Renal pelvis (tissue), 4 donors: ENCODE results near the gene PHACTR1. TPM values are rescaled to one million over a fixed set of nuclear protein-coding genes. Genes with fewer than 3 reads are reported as not detected.
A peak's percentile ranks its signal among the peaks of the same experiment; 100 is the strongest.

Source experiments
- DNase-seq: peaks from one replicate; pipeline ENCODE4 v3.0.0-alpha.2; 2013
- polyA plus RNA-seq, 3 donors: library from polyadenylated mRNA; unstranded; fragments of 120-200 nt; gene quantifications; one replicate each; pipeline ENCODE4 v1.2.1, GENCODE V29; 2013; ENCODE audit not compliant: insufficient read length in 3 of 3

PHACTR1 gene
- polyA plus RNA-seq, 3 donors: 12.5 to 23.6 (median 17.9) TPM

GRCh38 chr6:12947151-12947871 is 230.7 kb downstream of the PHACTR1 start:
- peak; percentile 27 for DNase-seq

DNA sequence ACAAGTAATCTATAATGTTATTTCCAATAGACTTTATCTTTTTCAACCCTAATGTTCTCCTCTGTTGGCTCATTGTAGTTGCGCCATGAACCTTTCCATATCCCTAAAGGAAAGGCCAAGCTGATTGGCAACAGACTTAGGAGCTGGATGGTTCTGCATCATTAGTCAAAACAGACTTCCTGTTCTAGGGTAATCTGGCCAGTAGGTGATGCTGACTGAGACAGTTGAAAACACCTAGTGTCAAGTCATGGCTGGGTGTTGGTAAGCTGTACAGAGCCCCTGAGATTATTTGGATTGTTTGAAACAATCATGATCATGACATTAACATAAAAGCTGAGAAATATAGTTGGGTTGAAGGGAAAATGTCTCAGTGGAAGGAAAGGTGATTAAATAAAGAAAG is 231.4 kb downstream of the PHACTR1 start:
- no peak for DNase-seq

DNA sequence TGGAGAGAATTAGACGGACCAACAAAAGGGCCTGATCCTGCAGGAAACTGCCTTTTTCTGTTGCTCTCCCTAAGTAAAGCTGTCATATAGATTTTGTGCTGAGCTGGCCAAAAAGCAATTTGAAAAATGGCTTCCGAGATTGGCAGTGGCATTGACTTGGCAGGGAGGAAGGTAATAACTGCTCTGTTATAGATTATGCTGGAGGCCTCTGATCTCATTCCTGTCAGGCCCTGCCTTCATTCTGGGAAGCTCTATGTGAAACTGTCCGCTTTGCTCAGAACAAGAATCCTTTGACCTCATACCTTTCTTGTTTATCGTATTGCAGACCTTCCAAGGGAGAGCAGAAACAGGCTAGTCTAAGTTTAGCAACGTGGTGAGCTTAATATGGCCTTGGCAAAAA is 234.4 kb downstream of the PHACTR1 start:
- no peak for DNase-seq

DNA sequence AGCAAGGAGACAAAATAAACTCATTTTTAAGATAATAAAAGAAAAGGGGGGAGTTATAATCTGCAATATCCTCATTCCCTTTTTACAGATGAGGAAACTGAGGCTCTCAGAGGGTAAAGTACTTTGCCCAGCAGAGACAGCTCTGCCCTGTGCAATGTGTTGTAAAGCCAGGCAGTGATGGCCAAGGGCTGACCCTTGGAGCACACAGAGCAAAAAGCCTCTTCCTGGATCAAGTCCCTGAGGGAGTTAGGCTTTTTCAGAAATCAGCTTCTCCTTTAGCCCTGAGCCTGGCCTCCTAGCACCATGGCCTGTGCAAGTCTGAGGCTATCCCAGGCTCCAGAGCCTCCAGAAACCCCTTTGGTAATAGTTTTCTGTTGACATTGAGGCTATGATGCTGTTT is 234.8 kb downstream of the PHACTR1 start:
- DNase-seq: no peak

DNA sequence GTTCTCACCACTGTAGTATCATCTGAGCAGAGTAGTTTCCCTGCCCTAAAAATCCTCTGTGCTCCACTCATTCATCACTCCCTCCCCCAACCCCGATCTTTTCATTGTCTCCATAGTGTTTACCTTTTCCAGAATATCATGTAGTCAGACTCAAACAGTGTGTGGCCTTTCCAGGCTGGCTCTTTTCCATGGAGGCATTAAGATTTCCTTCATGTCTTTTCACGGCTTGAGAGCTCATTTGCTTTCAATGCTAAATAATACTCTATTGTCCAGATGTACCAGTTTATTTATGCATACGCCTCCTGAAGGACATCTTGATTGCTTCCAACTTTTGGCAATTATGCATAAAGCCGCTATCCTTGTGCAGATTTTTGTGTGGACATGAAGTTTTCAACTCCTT is 235.8 kb downstream of the PHACTR1 start:
- no peak for DNase-seq

- DNase-seq: no peak
Measured at GRCh38 chr6:12955956-12956355, 239.4 kb downstream of the PHACTR1 start.

GRCh38 chr6:12956991-12957320 is 240.4 kb downstream of the PHACTR1 start:
- no peak for DNase-seq

DNA sequence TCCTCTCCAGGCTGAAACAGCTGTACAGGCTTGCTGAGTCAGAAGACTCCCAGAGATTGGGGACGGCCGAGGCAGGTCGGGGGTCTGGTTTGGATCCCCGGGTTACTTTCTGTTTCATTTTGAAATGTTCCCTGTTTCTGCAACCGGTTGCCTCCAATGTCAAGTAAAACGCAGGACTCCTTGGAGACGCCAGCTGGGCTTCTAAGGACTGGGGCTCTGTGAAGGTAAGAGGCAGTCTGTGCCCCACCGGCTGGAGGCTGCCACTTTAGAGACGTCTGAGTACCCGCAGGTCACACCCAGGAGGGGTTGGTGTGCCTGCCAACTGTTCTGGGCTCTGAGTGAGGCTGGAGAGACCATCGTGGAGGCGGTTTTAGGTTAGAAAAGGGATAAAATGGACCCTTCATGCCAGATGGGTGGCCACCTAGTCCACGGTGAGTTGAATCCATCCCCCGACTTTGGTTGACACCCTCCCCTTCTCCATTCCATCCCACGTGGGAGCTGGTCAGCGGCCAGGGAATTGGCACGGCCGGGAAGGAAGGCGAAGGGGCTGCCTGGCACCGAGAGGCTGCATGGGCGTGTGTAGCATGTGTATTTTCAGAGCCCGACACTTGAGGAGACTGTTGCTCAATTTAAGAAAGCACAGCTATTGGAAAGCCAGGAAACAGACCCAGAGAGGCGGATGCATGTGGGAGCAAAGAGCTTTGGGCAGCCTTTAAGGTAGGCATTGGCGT is 240.9 kb downstream of the PHACTR1 start:
- DNase-seq: peak; percentile 42

DNA sequence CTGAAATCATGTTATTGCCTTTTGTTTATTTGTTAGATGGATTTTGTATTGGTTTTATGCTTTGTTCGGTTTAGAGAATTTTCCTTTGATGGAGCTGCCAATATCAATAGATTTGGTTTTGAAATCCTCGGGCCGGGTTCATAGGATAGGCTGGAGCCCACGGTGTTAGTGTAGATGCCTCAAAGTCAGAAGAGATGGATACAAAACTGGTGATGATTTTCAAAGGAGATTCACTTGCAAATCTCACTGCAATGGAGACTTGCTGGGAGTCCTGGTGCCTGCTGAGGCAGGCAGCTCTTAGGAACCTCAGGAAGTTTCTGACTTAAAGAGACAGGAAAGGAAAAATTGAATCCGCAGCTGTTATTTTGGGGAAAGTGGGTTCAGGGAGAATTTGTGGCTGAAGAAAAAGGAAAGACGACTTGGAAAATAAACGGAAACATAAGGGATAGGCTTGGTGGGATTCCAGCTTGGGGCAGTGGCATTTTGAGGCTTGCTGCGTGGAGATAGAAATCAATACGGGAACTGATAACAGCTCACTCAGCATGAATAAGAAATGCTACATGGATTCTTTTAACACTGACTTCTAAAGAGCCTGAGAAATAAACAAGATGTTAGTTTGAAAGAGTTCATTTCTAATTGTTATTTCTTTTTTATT is 241.6 kb downstream of the PHACTR1 start:
- no peak for DNase-seq

DNA sequence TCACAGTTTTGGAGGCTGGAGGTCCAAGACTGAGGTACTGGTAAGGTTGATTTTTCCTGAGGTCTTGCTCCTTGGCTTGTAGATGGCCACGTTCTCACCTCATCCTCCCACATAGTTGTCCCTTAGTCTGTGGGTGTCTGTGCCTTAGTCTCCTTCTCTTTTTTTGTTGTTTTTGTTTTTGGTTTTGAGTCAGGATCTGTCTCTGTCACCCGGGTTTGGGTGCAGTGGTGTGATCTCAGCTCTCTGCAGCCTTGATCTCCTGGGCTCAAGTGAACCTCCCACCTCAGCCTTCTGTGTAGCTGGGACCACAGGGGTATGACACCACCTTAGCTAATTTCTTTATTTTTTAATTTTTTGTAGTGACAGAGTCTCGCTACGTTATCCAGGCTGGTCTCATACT is 245.2 kb downstream of the PHACTR1 start:
- DNase-seq: no peak

GRCh38 chr6:12962529-12962928 is 246.0 kb downstream of the PHACTR1 start:
- no peak for DNase-seq

GRCh38 chr6:12962987-12963386 is 246.4 kb downstream of the PHACTR1 start:
- no peak for DNase-seq

GRCh38 chr6:12963567-12963966 is 247.0 kb downstream of the PHACTR1 start:
- no peak for DNase-seq

DNA sequence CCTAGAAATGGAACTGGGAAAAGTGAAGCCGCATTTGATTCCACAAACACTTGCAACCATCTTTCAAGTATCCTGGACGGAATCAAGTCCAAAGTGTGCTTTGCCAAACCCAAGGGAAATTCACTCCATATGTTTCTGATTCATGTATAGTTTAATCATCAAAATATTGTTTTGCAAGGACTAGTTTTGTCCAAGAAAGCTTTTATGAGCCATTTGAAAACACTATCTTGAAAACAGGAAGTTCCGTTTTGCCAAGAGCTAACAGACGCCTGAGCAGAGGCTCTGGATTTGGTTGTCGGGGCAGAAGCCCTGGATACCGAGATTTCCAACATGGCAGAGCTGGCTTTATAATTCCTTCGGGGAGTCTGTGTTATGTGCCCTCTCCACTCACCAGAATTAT is 251.1 kb downstream of the PHACTR1 start:
- DNase-seq: no peak

- DNase-seq: no peak
Measured at GRCh38 chr6:12968290-12968689, 251.7 kb downstream of the PHACTR1 start.

DNA sequence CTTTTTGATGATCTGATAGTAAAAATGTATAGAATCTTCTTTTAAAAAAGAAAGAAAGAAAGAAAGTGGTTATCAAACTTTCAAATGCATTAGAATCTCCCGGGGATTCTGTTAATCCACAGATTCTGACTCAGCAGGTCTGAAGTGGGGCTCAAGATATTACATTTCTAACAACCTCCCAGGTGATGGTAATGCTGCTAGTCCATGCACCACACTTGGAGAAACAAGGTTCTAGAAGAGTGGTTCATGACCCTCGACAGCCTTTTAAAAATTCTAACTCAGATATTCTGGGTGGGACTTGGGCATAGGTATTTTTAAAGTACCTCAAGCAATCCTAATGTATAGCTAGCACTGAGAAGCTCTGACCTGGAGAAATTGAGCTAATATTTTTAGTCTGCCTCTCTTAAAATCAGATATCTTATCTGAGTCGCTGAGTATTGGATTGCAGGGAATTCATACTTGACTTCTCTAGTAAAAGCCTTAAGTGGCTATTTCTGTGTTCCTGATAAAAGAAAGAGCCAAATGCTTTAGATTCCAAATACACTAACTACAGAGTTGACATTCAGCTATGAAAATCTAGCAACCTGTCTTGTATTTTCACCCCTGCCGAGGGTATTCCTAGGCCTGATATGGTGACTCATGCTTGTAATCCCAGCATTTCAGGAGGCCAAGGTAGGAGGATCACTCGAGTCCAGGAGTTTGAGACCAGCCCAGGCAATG is 252.4 kb downstream of the PHACTR1 start:
- no peak for DNase-seq

DNA sequence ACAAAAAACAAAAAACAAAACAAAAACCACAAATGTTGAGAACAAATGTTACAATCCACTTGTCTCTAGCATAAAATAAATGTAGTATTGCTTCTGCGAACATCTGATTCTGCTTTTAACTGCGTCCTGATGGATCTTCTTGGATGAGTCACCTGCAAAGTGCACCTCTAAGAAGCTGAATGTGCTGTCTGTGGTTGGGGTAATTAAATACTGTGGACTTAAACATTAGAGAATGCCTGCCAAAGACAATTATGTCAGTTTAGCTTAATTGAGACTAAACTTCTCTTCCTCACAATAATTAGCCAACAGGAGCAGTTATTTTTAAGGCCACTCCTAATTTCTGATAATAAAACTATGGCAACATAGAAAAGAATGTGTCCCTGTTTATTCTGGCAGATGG is 253.4 kb downstream of the PHACTR1 start:
- no peak for DNase-seq

- no peak for DNase-seq
Measured at GRCh38 chr6:12973386-12973785, 256.8 kb downstream of the PHACTR1 start.

DNA sequence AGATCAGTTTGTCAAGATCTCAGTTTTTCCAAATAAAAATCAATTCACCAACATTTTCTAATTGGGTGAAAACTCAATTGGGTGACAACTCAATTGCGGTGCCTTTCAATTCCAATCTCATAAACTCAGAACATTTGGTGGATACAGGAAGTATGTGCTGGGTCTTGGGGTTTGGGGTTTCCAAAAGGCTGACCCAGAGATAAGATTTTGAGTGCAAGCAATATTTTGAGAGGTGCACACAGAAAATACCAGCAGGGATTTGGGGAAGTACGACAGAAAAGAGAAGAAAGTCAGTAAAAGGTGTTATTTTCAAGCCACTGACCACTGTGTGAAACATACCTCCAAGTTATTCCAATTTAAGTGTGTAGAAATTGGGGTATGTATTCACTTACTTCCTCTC is 258.0 kb downstream of the PHACTR1 start:
- DNase-seq: no peak

GRCh38 chr6:12976366-12976765 is 259.8 kb downstream of the PHACTR1 start:
- DNase-seq: no peak

DNA sequence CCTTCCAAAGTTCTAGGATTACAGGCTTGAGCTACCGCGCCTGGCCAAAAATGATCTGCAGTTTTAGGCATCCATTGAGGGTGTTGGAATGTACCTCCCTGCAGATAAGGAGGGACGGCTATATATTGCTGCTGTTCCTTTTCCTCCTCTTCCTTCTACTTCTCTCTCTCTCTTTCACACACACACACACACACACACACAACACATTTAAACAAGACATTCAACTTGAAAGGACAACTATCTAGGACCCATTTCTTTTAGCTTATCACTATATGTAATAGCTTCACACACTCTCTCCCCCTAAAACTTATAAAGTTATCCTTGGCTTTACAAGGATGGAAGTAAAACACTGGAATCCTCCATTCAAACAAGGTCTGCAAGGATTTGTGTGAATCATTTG is 260.6 kb downstream of the PHACTR1 start:
- no peak for DNase-seq

DNA sequence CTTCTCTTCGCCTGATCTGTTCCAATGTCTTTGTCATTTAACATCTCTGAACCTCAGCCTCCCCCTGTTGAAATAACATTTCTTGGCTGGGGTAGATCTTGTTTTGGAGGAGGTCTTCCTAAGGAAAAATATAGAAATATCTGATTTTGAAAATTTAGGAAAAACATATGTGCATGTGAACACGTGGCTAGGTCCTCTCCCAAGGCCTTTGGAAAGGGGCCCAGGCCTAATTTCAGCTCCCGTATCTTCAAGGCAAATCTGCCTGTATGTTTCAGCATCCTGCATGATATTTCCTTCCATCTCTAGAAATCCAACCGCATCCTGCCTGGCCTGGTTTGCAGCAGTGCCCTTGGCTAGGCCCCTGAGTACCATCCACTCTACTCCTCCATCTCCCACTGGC is 261.2 kb downstream of the PHACTR1 start:
- no peak for DNase-seq

- no peak for DNase-seq
Measured at GRCh38 chr6:12980741-12981140, 264.2 kb downstream of the PHACTR1 start.
